Hepatocyte (in vitro differentiated cells): Measurements from ENCODE around the gene HDAC3.

Experiments
- CTCF ChIP-seq: fragments of 200-600 bp; sonication (generic); IDR thresholded peaks from 2 replicates; pipeline ENCODE4 v1.5.1; 2016; ENCODE audit warnings: antibody characterized with exemption, mild to moderate bottlenecking; ENCODE audit not compliant: poor library complexity
- EZH2 ChIP-seq: fragments of 200-600 bp; sonication (generic); IDR thresholded peaks from 2 replicates; pipeline ENCODE4 v1.6.1; 2016; ENCODE audit warnings: antibody characterized with exemption, mild to moderate bottlenecking, borderline replicate concordance
- EZH2phosphoT487 ChIP-seq: fragments of 200-600 bp; sonication (generic); IDR thresholded peaks from one replicate; pipeline ENCODE4 v1.6.1; 2018; ENCODE audit warnings: antibody characterized with exemption, mild to moderate bottlenecking, low read depth, moderate library complexity; ENCODE audit not compliant: unreplicated experiment, severe bottlenecking

GRCh38 chr5:141603923-141604717 lies 32.5 kb downstream of the HDAC3 start:
- TF ChIP-seq CTCF (no peak), EZH2phosphoT487 (no peak), EZH2 (no peak)
